AG09319 (cell line): ENCODE data around the gene GIGYF2.
A peak's percentile ranks its signal among the peaks of the same experiment; 100 is the strongest.
"Not testable (repeated sequence)": the region's sequence is repeated elsewhere in the genome, so short reads cannot be mapped to it uniquely, and the experiment has no call there.

Experiments
- DNase-seq: peaks from one replicate; pipeline ENCODE4 v3.0.0-alpha.2; 2010; ENCODE audit warnings: low read depth; ENCODE audit errors: extremely low read depth
- TF ChIP-seq, protein P1 (sequence below): IDR thresholded peaks from 2 replicates; pipeline ENCODE4 v1.5.1; 2011; ENCODE audit warnings: low read depth, mild to moderate bottlenecking, inconsistent platforms, low read length, moderate library complexity

GIGYF2 gene

DNA sequence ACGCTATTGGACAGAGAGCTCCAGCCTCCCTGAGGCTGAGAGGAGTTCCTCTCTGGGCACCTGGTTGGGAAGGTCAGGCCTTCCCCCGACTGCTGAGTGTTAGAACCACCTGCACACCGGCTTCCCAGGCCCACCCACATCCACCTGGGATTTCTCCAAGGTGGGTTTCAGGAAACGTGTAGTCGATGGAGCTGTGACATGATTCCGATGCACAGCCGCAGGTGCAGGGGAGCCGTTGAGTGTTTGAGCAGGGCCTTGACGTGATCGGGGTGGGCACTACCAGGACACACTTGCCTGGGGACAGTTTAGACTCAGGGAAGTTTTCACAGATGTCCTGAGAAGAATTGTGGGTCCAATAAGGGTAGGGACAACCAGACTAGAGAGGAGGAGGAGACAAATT lies 21.8 kb upstream of the GIGYF2 start:
- no peak for DNase-seq
- TF ChIP-seq, protein P1, sequence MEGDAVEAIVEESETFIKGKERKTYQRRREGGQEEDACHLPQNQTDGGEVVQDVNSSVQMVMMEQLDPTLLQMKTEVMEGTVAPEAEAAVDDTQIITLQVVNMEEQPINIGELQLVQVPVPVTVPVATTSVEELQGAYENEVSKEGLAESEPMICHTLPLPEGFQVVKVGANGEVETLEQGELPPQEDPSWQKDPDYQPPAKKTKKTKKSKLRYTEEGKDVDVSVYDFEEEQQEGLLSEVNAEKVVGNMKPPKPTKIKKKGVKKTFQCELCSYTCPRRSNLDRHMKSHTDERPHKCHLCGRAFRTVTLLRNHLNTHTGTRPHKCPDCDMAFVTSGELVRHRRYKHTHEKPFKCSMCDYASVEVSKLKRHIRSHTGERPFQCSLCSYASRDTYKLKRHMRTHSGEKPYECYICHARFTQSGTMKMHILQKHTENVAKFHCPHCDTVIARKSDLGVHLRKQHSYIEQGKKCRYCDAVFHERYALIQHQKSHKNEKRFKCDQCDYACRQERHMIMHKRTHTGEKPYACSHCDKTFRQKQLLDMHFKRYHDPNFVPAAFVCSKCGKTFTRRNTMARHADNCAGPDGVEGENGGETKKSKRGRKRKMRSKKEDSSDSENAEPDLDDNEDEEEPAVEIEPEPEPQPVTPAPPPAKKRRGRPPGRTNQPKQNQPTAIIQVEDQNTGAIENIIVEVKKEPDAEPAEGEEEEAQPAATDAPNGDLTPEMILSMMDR, result no peak

- TF ChIP-seq, protein P1, result no peak
- DNase-seq, result no peak
These were observed 17.1 kb upstream of the GIGYF2 start for GRCh38 chr2:232680006-232680405.

- no peak for DNase-seq
- TF ChIP-seq, protein P1, result no peak
These were observed 15.6 kb upstream of the GIGYF2 start for GRCh38 chr2:232681527-232681926.

DNA sequence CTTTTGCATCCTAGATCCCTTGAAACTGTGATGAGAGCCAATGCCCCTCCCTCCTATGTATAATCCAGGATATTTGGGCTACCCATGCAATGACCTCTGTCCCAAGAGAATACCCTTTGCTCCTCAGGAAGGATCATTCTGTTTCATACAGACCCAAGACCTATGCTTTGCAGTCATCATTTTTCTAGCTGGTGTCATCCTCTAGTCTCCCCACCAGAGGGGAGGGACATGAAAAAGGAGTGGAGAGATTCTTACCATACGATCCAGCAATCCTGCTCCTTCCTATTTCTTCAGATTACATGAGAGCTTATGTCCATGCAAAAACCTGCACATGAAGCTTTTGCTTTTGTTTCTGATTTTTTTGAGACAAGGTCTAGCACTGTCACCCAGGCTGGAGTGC lies 13.8 kb upstream of the GIGYF2 start:
- no peak for DNase-seq
- TF ChIP-seq, protein P1, result no peak

DNA sequence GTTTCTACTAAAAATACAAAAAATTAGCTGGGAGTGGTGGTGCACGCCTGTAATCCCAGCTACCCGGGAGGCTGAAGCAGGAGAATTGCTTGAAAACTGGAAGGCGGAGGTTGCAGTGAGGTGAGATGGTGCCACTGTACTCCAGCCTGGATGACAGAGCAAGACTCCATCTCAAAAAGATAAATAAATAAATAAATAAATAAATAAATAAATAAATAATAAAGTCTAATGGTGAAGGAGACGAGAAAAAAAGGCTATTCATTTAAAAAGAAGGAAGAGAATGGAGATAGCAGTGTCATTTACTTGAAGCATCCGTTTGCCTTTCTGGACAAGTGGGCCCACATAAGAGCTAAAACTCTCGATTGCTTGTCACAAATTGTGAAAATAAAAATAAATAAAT lies 11.7 kb upstream of the GIGYF2 start:
- not testable (repeated sequence) for DNase-seq

DNA sequence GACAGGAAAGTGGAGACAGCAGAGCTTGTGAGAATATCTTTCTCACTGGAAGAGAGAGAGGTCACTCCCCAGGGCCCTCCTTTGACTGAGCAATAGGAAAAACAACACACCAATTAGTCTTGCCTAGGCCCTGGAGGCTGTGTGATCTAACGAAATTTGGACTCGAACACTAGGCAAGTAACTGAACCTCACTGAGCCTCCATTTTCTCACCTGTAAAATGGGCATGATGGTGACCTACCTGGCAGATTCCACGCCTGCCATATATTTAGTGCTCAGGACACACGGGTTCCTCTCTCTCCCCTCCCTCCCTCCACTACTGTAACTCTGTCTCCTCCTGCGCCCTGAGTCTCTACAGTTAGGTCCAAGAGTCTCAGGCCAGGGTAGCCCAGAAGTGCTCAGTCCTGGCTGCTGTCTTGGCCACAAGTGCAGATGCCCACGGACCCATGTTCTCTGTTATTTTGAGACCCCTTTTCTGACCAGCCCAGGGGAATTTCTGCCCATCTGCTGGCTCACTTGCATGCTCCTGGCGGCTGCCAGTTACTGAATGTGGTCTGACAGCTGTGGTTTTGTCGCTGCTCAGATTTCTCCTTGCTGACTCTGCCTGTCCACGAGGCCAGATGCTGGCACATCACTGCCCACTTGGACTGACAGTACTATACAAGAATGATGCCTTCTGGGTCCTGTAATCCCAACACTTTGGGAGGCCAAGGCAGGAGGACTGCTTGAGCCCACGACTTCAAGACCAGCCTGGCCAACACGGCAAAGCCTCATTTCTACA lies 9.6 kb upstream of the GIGYF2 start:
- no peak for DNase-seq

GRCh38 chr2:232688201-232688600 lies 8.9 kb upstream of the GIGYF2 start:
- no peak for DNase-seq
- TF ChIP-seq, protein P1, result no peak

More for the DNA sequence above, 9.6 kb upstream of the GIGYF2 start:
- TF ChIP-seq, protein P1, result no peak

DNA sequence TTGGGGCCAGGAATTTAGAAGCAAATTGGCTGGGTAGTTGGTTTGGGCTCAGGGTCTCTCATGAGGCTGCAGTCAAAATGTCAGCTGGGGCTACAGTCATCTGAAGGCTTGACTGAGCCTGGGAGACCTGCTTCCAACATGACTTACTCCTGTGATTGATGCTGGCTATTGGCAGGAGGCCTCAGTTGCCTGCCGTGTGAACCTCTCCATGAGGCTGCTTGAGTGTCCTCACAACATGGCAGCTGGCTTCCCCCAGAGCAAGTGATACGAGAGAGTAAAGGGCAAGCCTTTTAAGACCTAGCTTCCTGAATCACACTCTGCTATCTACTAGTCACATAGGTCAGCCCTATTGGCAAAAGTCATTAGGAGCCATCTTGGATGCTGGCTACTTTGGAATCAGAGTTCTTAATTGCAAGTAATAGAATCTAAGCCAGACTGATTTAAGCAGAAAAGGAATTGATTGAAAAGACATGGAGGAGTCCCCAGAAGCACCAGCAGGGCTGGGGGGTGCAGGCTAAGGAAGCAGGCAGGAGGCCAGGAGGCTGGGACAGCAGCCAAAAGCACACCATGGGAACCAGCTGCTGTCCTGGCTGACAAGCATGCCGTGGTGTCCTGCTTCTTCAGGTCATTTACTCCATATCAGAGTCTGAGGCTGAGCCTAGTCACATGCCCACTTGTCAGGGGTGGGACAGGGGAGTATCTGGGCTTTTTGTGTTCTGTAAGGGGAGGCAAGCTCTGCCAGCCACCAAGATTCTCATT lies 7.8 kb upstream of the GIGYF2 start:
- TF ChIP-seq, protein P1, result no peak
- peak; percentile 3 for DNase-seq

GRCh38 chr2:232691117-232691516 lies 6.0 kb upstream of the GIGYF2 start:
- DNase-seq, result not testable (repeated sequence)
